ENCODE measurements around the gene NTF3.

Gene NTF3

DNA sequence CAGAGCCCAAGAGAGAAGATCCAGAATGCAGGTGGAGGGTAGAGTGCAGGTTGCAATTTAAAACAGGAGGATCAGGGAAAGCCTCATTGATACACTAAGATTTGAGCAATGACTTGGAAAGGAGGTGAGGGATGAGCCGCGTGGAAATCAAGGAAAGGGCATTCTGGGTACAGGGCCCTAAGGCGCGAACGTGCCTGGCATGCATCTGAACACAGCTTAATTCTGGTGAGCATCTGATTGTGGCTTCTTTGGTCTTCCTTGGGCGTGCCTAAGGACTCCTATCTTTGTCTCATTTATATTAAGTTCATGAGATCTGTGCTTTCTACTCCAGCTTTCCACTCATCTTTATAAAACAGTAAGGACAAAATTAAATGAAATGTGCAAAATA lies 79.3 kb downstream of the NTF3 start:
- DNase-seq (ENCODE audit: low read depth), result no peak

DNA sequence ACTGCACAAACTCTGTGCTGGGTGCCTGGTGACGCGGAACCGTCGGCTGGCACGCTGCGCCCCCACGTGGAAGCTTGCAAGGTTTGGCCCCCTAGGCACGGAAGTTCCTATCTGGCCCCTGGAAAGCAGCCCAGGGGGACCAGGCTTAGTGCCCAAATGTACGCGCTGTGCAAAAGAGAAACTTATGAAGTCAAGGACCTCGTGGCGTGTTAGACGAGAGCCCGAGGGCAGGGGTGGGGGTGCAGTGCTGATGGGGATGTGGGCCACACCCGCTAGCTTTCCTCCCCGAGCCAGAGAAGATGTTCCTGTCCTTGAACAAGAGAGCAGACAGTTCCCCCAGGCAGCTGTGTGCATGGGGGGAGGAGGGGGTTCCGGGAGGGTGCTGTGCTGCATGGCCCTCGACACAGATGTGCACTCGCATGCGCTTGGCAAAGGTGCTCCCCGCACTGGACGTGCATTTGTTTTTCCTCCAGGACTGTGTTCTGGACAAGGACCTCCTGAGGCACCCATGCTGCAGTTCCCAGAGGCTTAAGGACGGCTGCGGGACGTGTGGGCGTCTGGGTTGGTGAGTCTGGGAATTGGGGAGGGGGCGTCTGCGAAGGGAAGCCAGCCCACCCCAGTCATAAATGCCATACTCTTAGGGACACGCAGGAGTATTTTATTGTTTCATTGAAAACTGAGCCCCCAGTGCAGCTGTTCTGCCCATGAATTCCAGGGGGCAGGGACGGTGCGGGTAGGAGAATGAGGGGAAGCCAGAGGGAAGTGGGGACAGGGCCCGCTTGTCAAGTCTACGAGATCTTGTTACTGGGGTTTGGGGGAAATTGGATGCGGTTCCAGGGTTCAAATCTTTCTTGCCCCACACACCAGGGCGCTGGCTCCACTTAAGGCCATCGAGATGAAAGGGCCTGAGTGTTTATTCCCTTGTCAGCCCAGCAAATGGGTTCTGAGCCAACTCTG lies 80.0 kb downstream of the NTF3 start:
- DNase-seq (ENCODE audit: low read depth), result no peak

DNA sequence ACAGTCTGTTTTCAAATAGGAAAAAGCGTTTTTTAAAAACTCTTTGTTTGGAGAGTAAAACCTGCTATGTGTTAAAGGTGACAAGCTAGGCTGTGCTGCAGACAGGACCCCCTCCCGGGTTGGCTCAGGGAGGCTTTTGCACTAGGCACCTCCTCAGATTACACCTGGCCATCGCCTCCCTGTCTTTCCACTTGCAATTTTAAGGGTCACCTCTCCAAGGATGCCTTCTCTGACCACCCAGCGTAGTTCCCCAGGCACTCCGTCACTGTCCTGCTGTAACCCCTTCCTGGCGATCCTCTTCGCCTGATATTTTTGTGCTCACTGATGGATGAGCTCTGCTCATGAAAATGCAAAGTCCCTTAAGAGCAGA lies 80.7 kb downstream of the NTF3 start:
- no peak for DNase-seq (ENCODE audit: low read depth)

DNA sequence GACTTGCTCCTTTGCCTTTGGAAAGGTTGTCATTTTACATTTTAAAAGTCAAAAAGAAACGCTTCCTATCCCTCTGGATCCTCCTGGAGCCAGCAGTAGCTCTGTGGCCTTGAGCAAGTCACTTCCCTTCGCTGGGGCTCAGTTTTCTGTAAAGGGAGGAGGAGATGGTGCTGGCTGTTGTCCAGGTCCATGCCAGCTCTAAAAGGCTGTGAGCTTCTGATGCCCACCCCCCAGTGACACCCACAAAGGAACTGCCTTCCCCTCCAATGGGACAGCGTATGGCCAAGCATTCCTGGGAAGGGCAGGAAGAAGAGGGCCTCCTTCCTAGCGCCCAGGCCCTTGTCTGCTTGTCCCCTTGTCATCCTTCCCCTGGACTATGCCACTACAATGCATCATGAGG lies 81.5 kb downstream of the NTF3 start:
- no peak for DNase-seq (ENCODE audit: low read depth)

DNA sequence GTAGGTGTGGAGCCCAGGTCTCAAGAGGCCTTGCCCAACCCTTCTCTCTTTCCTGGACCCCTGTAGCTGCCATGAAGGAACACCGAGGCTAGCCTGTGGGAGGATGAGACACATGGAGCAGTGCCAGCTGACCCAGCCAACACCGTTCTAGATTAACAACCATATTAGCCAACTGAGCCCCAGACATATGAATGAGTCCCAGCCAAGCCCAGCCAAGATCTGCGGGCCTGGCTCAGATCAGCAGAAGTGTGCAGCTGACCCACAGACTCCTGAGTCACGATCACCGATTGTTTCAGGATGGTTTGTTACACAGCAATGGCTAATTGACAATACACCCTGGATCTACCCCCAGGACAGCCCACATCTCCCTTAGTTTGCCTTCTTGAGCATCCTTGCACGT lies 82.1 kb downstream of the NTF3 start:
- no peak for DNase-seq (ENCODE audit: low read depth)

DNA sequence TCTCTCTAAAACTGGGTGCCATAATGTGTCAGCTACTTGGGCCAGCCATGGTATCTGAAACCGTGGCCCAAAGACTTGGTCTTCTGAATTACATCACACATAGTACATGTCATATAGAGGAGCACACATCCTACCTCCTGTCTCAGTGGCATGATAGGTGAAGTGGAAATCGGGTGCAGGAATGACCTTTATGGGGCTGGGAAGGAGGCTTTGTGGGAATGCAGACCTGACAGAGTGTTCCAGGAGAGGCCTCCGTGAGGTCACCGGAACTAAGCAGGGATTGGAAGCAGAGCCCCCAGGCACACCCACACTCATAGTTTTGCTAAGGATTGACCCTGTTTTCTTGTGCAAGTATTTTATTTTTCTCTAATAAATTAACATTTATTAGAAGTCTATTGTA lies 82.6 kb downstream of the NTF3 start:
- no peak for DNase-seq (ENCODE audit: low read depth)

DNA sequence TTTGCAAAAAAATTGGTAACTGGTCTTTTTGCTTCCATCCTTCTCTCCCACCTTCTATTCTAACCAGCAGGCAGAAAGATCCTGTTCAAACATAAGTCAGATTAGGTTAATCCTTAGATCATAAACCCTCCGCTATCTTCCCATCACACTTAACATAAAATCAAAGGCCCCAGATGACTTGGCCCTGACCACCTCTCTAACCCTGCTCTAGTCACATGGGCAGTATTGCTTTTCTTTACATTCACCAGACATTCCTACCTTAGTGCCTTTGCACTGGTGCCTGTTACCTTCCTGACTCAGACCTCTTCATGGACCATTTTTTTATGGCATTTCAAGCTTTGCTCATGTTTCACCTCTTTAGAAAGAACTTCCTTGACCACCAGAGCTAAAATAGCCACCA lies 83.5 kb downstream of the NTF3 start:
- DNase-seq (ENCODE audit: low read depth), result no peak

DNA sequence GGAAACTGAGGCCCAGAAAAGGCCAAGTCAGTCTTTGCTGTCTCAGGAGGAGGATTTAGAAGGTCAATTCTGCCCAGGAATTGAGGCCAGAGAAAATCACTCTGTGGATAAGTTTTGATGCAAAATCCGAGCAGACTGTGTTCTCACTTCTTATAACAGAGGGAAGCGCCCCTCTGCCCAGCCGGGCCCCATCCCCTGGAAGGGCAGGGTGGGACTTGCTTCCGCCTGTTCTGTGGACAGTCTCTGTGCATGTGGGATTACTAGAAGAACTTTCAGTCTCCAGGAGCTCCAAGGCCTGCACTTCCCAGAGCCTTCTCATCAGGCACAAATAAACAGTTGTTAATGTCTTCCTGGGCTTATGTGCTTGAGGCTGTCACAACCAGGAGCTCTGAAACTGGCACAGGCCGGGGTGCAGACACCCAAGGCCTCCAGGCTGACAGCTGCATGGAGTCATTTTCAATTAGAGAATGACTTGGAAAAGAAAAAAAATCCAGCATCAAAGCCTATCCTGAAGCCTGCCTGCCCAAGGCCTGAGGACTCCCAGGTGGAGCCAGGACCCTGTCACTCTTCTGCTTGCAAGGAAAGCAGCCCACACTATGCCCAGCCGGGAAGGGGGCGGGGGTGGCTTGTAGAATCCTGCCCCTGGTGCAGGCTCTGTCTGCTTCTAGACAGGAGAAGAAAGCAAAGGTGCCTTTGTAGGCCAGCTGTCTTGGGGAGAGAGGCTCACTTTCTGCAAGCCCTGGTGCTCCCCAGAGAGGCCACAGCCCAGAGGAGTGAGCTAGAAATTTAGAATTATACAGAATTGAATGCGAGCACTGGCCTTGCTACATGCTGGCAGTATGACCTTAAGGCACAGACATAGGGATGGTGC lies 84.7 kb downstream of the NTF3 start:
- no peak for DNase-seq (ENCODE audit: low read depth)

DNA sequence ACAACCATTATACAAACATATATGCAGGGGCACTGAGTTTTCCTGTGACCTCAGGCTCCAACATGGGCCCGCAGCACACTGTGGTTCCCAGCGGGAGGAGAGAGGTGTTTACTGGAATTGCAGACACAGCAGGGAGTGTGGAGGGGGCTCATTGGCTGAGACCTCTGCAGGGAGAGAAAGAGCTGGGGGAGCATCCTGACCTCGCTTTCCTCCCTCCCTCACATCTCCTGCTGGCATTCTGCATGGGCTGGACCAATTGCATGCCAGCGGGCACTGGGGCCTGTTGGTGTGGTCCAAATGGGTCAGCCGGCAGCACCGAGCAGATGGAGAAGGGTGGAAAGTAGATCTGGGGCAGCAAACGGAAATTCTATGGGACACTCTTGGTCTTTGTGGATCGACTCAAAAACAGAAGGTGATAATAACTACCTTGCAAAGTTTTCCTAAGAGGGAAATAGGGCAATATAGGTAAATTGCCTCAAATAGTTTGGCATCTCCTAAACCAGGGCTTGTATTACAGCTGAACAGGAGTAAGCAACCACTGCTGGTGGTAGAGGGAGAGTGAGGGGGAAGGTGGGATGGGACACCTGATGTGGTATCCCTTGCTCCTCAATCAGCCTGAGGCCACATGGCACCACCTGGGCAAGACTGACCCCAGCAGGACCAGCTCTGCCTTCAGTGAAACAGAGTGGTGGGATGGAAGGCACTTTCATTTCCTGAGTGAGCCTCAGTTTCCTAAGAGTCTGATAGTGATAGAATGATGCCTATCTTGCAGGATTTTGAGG lies 86.9 kb downstream of the NTF3 start:
- DNase-seq (ENCODE audit: low read depth), result no peak

DNA sequence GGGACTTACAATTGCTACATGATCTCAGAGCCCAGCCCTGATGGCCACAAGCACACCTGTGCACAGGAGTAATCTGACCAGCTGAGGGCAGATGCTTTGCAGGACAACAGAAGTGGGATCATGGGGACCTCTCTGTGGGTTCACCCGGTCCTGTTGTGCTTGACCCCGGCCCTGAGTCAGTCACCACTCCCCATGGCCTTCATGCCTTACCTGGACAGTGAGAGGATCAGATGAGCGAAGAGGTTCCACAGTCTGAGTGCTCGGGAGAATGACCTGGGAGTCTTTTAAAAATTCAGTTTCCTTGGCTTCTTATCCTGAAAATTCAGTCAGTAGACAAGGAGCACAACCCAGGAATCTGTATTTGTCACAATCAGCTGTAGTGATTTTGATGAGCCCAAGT lies 88.1 kb downstream of the NTF3 start:
- no peak for DNase-seq (ENCODE audit: low read depth)

DNA sequence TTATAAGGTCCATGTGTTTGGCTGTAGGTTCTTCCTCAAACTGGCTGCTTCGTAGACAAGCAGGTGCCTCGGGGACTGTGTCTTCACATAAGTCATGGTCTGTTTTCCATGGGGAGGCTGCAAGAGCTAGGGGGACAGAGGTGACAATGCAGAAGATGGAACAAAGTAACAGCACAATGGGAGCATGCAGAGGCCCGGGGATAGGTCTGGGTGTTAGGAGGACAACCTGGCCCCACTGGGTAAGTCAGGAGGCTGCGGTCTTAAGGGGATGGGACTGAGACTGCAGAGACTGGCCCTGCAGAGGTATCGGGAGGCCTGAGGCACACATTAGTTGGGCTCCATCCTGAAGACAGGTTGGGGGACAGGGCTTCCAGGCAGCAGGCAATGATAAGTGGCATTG lies 88.9 kb downstream of the NTF3 start:
- DNase-seq (ENCODE audit: low read depth), result no peak

DNA sequence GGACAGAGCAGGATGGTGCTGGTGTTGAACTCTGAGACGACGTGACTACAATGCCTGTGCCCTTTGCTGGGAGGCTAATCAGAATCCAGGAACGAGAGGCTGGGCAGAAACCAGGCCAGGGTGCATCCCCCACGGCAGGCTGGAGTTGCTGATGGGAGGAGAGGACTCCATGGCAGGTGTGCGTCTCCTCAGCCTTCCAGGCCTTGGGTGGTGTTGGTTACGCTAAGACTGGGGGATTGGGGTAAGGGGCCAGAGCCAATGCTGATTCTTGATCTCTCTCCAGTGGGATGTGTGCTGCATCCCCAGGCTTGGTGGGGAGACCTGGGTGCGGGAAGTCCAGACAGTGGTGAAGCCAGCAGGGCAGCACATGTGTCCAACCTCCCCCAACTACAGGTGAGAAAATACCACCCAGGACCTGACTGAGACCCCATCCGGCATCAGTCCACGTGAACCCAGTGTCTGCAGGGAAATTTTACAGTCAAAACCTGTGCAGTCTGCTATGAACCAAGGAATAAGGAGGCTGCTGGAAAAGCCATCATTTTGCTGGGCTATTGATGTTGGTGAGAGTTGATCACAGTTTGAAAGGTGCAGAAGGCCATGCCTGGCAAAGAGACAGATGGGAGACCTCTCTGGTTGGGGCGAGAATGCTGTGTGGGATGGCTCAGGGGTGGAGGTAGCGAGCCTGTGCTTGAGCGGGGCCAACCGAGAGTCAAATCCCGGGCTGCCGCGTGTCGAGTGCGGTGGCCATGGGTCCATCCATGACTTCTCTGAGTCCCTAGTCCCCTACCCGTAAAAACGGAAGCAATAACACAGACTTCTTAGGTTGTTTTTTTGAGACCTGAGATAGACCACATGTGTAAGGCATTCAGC lies 89.8 kb downstream of the NTF3 start:
- no peak for DNase-seq (ENCODE audit: low read depth)

DNA sequence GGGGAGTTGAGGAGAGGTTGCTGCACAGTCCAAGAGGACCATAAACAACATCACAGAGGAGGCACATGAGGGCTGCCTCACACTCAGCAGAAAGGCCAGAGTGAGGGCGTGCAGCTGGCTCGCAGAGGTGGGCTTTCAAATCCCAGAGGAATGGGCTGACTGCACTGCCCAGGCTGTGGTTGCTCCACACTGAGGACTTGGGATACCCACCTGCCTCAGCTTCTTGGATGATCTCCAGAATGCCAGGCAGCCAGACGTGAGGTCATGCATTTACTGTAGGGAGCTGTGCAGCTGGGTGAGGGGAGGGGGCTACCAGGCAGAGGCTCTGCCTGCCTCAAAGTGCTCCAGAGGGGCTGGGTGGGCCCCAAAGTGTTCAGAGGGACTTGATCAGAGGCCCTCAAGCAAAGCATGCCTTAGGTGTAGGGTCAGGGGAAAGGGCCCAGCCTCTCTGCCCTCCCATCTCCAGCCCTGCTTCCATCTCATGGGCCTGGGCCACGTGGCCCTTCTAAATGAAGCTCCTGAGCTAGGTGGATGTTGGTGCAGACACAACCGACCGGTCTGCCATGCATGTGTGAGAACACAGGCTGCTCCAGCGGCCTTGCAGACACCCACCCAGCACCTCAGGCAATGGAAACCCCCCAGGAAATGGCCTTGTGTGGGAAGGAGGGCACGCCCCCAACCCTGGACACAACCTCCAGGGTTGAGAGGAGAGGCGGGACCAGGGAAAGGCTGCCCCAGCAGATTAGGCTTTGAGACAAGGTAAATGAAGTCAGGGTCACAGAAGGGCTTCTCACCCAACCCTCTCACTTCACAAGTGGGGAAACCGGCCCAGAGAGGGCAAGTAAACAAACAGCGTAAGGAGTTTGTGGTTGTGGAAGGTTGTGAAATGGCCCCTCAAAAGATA lies 90.8 kb downstream of the NTF3 start:
- no peak for DNase-seq (ENCODE audit: low read depth)

DNA sequence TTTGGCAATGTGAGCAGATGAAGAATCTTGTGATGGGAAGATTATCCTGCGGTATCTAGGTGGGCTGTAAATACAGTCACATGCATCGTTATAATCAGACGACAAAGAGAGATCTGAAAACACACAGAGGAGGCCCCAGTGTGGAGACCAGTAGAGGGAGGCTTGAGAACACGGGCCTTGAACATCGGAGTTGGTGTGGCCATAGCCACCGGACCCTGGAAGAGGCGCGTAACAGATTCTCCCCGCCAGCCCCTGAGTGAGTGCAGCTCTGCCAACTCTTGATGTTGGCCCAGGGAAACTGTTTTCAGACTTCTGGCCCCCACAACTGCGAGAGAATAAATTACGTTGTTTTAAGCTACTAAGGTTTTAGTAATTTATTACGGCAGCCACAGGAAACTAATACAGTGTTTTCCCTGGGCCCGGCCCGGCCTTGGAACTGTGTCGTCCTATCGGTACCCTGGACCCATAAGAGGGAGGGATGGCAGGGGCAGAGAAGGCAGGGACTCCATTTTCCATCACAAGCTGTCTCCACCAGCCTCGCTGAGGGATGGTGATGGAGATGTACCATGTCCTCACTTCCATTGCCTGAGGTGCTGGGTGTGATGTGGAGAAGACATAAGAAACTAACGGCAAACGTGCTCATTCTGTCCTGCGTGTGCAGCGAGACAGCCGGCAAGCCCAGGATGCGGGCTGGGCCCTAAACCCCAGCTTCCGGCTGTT lies 91.6 kb downstream of the NTF3 start:
- DNase-seq (ENCODE audit: low read depth), result no peak

DNA sequence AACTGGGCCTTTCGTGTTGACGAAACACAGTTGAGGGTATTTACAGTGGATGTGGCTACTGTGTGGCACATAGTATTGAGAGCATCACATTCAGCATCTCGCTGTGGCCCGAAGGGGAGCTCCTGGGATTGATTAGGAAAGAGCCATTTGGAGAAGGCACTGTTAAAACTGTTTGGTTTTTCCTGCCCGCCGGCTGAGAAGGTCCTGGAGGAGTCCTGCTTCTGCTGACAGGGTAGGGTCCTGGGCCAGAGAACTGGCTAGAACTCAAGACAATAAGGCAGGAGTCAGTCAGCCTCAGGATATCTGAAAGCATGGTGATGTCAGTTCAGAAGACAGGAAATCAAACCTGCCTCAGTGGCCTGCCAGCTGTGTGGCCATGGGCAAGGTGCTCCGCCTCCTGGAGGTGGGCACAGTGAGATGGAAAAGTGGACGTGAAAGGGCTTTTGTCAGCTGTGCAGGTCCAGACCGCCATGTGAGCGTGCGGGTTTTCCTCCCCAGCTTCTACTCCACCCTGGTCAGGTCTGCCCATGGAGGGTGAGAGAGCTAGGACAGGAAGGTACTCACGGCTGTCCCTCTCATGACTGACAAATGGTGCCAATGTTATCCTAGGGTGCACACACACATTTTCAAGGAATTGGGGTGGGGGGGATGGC lies 92.3 kb downstream of the NTF3 start:
- no peak for DNase-seq (ENCODE audit: low read depth)

DNA sequence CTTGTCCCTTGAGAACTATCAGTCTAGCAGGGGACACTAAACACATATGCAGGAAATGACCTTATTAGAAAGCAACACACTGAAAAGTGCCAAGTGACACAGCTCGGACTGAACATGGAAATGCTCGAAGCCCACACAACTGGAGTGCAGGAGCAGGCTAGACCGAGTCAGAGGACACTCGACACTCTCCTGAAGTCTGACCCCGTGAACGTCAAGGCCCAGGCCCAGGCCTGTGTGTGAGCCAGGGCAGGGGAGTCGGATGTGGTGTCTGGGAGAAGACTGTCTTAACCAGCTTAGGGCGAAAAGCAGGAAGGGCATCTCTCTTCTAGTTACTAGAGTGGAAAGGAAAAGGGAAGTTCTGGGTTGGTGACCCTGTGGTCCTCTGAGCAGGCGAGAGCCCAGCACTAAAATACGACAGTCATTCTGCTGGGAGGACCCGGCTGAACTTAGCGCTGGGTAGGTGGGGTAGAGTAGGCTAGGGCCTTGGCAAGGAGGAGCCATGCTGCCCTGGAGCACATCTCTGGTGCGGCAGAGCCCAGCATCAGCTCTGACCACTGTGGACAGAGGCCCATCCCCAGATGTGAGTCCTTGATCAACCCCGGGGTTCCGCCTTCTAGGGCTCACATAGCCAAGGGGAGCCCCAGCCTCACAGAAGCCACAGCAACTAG lies 93.0 kb downstream of the NTF3 start:
- DNase-seq (ENCODE audit: low read depth), result no peak

DNA sequence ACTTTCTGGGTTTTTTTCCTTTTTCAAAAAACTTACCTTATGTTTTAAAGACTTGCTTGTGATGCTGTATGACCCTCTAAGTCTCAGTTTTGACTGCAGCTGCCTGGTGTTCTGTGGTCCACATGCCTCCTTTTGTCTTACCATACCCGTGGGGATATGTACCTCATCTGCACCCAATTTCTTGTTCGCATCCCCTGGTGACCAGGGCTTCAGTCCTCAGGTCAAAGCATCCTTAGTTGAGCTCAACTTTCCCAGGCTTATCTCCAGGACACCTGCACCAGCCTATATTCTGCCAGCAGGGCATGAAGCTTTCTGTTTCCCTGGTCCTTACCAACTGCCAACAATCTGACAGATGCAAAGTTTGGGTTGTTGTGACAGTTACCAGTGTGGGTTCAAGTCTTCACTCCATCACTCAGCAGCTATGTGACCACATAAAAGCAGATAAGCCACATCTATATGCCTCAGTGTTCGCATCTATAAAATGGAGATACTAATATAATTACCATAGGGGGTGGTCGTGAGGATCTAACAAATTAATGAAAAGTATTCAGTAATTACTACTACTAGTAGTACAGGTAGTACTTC lies 94.0 kb downstream of the NTF3 start:
- DNase-seq (ENCODE audit: low read depth), result no peak

DNA sequence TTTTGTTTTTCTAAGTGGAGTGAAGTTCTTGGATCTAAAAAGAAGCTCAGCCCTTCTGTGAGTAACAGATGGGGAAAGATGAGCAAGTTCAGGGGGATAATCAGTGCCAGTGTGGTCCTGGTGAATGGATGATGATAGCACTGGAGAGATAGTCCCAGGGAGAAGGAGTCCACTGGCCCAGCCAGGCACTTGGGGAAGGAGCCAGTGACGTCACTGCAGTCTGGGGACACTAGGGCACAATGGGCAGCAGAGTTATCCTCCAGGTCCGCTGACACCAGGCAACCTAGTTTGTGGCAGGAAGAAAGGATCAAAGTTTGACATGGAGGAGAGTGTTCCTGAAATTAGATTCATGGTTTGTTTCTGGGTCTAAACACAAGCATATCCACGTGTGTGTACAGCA lies 101.5 kb downstream of the NTF3 start:
- no peak for DNase-seq (ENCODE audit: low read depth)
